Large intestine (tissue), 3 donors: Measurements from ENCODE around the gene RAB11FIP5. TPM values are rescaled to one million over a fixed set of nuclear protein-coding genes. Genes with fewer than 3 reads are reported as not detected.

Source experiments
- DNase-seq, 2 donors: peaks; one replicate each; pipeline versions ENCODE4 v3.0.0 to v3.0.0-alpha.2; 2013
- H3K27ac ChIP-seq: one replicate; pipeline ENCODE4 v1.5.1; 2013; ENCODE audit warnings: low read length
- H3K27me3 ChIP-seq: 2 replicates; pipeline ENCODE4 v1.6.1; 2013; ENCODE audit warnings: low read length; ENCODE audit not compliant: control insufficient read depth, insufficient read depth
- H3K36me3 ChIP-seq: 2 replicates; pipeline ENCODE4 v1.6.1; 2013; ENCODE audit warnings: low read length; ENCODE audit not compliant: control insufficient read depth, insufficient read depth
- H3K4me1 ChIP-seq: one replicate; pipeline ENCODE4 v1.6.1; 2013; ENCODE audit warnings: low read length; ENCODE audit not compliant: control insufficient read depth, insufficient read depth
- H3K4me3 ChIP-seq: one replicate; pipeline ENCODE4 v1.5.1; 2013; ENCODE audit warnings: low read length
- H3K9me3 ChIP-seq: one replicate; pipeline ENCODE4 v1.6.1; 2013; ENCODE audit warnings: mild to moderate bottlenecking, low read depth, low read length, moderate library complexity; ENCODE audit not compliant: control insufficient read depth
- WGBS: methylation state at CpG from one replicate; pipeline ENCODE4 v1.1.5; 2013; ENCODE audit warnings: low lambda C conversion rate; ENCODE audit not compliant: insufficient coverage; 5-methylcytosine and 5-hydroxymethylcytosine counted together
- polyA plus RNA-seq: library from polyadenylated mRNA; unstranded; fragments of 120-200 nt; gene quantifications from one replicate; pipeline ENCODE4 v1.2.1, GENCODE V29; 2013

The RAB11FIP5 gene
- polyA plus RNA-seq, 1 donor = 21.4 TPM

DNA sequence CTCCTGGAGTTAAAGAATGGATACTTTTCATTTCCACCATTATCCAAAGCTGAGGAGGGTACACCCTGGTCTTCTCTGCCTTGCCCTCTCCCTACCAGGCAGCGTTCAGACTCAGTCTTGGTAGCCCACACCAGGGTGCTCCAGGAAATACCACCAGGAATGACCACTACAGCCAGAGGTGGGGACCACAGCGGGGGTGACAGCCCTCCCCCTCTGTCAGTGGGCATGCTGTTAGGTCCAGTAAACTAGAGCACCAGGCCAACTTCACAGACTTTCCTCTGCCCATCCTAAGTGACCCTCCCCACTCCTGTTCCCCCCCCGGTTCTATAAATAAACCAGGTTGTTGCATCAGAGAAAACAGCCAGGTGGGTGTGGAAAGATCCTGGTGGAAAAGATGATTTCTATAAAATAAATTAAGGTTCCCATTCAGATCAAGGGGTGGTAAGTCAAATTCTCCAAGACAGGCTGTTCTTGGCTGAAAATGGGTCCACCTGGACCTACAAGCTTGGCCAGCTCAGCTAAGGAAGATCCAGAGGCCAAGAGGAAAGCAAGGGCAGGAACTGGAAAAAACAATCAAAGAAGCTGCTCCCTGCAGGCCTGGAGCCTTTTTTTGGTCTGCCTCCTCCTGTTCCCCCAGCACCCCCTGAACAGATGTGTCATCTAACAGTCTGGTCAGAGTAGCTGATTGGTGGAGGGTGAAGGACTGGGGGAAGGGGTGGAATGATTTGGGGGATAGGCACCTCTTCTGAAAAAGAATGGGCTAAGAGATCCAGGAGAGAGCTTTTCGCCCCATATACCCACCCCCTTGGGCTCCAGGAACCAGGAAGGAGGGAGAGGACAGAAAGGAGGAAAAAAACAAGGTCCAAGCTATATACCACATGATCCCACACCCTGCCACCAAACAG, 2.3 kb downstream of the RAB11FIP5 start:
- Histone ChIP-seq H3K27ac (no peak overlapping the region), H3K27me3 (no peaks in the 10 kb centered on the region), H3K9me3 (no peaks in the 10 kb centered on the region), H3K4me1 (peaks cover 14% of the 10 kb centered on the region), H3K4me3 (peak overlapping the region; percentile 76), H3K36me3 (no peaks in the 10 kb centered on the region)
- DNase-seq = peak in 1 of 2 donors; percentile 22
- no CpG with 5 or more reads among the region's 4 CpGs for WGBS

DNA sequence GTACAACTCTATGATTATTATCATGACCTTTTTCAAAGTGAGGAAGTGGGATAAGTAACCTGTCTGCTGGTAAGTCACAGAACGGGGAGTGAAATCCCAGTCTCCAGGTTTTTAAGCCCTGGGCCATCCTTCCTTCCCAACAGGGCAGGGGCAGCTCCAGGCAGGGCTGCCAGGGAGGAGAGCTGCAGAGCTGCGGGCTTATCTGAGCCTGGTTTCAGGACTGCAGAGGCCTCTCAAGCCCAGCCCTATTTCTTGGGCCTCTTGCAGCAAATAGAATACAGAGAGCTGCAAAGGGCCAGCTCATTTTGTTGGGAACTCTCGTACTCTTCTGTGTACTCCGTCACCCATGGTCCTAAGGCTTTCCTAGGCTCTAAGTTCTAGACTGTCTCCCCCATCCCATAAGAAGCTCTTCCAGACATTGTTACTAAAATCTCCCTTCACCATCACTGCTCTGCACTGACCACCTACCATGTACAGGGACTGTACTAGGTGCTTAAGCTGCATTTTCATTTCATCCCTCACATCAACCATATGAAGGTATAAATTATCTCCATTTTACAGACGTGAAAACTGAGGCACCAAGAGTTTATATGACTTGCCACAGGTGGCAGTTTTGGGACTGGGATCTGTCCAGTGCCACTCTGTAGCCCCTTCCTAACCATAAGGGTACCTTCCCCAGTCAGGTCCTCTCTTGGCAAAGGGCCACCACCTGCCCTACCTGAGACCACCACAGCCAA, 3.1 kb downstream of the RAB11FIP5 start:
- H3K36me3 ChIP-seq = no peaks in the 10 kb centered on the region
- no peak for DNase-seq
- H3K4me1 ChIP-seq = peaks cover 14% of the 10 kb centered on the region
- H3K9me3 ChIP-seq = no peaks in the 10 kb centered on the region
- no peak overlapping the region for H3K27ac ChIP-seq
- WGBS = no CpG with 5 or more reads among the region's 5 CpGs
- no peak overlapping the region for H3K4me3 ChIP-seq
- H3K27me3 ChIP-seq = no peaks in the 10 kb centered on the region

DNA sequence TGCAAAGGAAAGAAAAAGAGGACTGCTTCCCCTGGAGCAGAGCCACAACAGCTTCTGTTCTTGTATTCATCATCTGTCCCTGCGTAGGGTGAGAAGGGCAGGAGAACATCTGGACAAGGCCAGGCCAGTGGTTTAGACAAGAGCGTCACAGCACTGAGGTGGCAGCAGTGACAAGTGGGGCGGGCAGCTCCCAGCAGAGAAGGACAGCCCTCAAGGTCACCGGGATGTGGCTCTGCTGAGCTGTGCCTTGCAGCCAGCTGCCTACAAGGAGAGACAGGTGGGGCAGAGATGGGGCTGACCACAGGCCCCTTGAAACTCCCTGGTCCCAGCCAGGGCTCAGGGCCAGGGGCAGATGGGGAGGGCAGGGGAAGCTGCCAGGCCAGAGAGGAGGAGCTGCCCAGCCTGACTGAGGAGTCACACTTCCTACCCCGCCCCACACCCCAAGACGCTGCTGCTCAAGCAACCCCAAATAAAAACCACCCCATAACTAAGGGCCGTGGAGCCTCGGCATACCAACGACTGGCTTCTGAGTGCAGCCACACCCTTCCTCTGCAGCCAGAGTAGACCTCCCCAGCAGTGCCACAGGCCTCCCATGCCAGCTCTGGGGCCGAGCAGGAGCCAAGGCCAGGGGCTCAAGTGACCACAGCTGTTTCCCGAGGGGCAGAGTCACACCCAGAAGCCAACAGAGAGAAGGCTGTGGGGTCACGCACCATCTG, 5.4 kb downstream of the RAB11FIP5 start:
- H3K9me3 ChIP-seq = no peaks in the 10 kb centered on the region
- no peak overlapping the region for H3K27ac ChIP-seq
- 70% methylated on average over 2 of the region's 12 CpGs for WGBS
- H3K36me3 ChIP-seq = peaks cover 4% of the 10 kb centered on the region
- peaks cover 30% of the 10 kb centered on the region for H3K4me1 ChIP-seq
- no peaks in the 10 kb centered on the region for H3K27me3 ChIP-seq
- H3K4me3 ChIP-seq = no peak overlapping the region
- DNase-seq = no peak

DNA sequence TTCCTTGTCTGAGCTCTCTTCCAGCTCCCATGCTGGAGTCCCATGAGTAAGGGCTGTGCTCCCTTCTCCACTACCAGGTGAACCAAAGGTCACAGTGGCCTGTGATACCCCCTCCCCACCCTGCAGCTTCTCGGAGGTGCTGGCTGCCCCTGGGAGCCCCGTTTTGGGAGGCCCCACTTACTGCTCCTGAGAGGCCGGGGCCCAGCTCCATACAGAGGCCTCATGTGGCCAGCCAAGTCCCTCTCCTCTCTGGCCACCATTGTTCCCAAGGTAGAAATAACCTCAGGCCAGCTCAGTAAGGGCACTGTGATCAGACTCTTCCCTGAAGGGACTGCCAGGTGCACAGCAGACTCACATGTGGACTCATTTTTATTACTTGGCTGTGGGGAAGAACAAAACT, 6.0 kb downstream of the RAB11FIP5 start:
- H3K4me3 ChIP-seq = no peak overlapping the region
- no CpG with 5 or more reads among the region's 3 CpGs for WGBS
- DNase-seq = no peak
- no peaks in the 10 kb centered on the region for H3K27me3 ChIP-seq
- peaks cover 28% of the 10 kb centered on the region for H3K4me1 ChIP-seq
- peaks cover 4% of the 10 kb centered on the region for H3K36me3 ChIP-seq
- H3K27ac ChIP-seq = no peak overlapping the region
- H3K9me3 ChIP-seq = no peaks in the 10 kb centered on the region

DNA sequence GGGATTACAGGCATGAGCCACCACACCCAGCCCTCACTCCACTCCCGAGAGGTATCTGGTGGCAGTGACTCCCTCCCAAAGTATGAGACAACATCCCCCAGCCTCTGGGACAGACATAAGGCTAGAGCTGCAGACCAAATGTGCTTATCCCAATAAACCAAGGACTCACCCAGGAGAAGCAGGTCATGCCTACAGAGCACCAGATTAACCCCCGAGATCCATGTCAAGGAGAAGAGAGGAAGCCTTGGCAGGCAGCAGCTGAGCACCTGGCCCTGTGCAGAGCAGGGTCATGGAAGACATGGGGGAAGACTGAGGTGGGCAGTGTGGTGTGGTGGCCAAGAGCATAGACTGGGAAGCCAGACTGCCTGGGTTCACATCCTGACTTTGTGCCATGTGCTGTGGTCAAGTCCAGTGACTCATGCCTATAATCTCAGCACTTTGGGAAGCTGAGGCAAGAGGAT, 7.2 kb downstream of the RAB11FIP5 start:
- Histone ChIP-seq H3K9me3 (no peaks in the 10 kb centered on the region), H3K27me3 (no peaks in the 10 kb centered on the region), H3K36me3 (peaks cover 4% of the 10 kb centered on the region), H3K4me3 (no peak overlapping the region), H3K27ac (no peak overlapping the region), H3K4me1 (peaks cover 26% of the 10 kb centered on the region)
- no peak for DNase-seq
- no CpG with 5 or more reads among the region's 2 CpGs for WGBS

DNA sequence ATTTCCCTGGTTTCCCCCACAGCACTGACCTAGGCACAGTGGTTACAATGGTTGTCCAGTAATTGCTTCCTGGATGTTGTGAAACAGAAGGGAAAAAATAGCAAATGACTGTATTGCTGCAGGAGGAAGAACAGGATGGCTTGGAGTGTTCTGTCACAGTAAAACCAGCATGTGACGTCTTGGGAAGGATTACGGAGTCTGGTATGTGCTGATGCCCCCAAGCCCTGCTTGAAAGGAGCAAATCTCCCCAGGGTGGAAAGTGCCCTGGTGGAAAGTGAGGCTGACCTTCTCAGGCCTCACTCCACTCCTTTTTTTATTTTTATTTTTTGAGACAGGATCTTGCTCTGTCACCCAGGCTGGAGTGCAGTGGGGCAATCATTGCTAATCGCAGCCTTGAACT, 7.8 kb downstream of the RAB11FIP5 start:
- peaks cover 23% of the 10 kb centered on the region for H3K4me1 ChIP-seq
- no peaks in the 10 kb centered on the region for H3K9me3 ChIP-seq
- no CpG with 5 or more reads among the region's 3 CpGs for WGBS
- H3K27me3 ChIP-seq = no peaks in the 10 kb centered on the region
- no peak overlapping the region for H3K4me3 ChIP-seq
- peaks cover 4% of the 10 kb centered on the region for H3K36me3 ChIP-seq
- H3K27ac ChIP-seq = no peak overlapping the region
- no peak for DNase-seq

DNA sequence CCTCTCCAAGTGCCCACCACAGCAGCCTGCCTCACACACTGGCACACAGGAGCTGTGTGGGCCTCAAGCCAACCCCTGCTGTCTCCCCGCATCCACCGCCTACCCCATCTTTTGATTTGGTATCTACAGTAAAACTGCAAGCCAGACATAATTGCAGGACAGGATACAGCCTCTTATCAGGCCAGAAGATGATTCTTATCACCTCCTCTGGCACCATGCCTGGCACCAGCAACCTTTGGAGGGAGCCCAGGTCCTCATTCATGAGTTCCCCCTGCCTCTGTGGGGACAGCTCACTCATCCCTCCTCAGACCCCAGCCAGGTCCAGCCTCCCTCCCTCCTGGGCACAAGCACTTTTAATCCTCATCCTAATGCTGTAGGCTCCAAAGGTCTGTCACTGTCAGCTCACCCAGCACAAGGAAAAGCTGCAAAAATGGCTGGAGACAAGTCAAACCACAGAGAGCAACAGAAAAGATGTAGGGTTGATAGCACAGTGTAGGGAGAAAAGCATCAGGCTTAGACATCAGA, 9.7 kb downstream of the RAB11FIP5 start:
- DNase-seq = no peak
- Histone ChIP-seq H3K36me3 (peaks cover 4% of the 10 kb centered on the region), H3K9me3 (no peaks in the 10 kb centered on the region), H3K4me1 (peaks cover 18% of the 10 kb centered on the region), H3K27me3 (no peaks in the 10 kb centered on the region), H3K27ac (peak overlapping the region; percentile 43), H3K4me3 (no peak overlapping the region)
- no CpG with 5 or more reads among the region's 2 CpGs for WGBS

DNA sequence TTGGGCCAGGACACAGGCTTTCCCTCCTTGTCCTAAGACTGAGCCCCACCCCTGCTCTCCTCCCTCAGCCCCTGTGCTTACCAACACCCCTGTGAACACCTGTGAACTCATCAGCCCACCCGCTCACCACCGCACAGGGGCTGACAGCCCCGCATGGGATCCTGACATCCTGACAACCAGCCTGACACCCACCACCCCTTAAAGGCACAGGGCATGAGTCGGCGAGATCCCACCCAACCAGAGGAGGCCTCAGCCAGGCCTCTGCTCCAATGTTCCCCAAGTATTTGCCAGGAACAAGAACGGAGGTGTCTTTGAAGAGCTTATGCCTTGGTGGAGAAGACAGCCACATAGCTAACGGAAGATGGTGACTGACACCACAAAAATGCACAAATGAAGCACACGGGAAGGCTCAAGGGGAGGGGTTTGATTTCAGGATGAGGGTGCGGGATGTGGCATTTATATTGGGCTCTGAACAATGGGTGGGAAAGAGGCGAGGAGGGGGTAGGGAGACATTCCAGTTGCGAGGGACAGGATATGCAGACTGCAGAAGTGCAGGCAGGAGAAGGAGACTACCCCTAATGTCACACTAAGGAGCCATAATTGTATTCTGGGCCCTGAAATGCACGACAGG, 11.0 kb downstream of the RAB11FIP5 start:
- 80% methylated on average over 4 of the region's 12 CpGs for WGBS
- peaks cover 4% of the 10 kb centered on the region for H3K36me3 ChIP-seq
- H3K4me1 ChIP-seq = peaks cover 18% of the 10 kb centered on the region
- DNase-seq = no peak
- no peak overlapping the region for H3K4me3 ChIP-seq
- no peaks in the 10 kb centered on the region for H3K9me3 ChIP-seq
- no peak overlapping the region for H3K27ac ChIP-seq
- no peaks in the 10 kb centered on the region for H3K27me3 ChIP-seq

DNA sequence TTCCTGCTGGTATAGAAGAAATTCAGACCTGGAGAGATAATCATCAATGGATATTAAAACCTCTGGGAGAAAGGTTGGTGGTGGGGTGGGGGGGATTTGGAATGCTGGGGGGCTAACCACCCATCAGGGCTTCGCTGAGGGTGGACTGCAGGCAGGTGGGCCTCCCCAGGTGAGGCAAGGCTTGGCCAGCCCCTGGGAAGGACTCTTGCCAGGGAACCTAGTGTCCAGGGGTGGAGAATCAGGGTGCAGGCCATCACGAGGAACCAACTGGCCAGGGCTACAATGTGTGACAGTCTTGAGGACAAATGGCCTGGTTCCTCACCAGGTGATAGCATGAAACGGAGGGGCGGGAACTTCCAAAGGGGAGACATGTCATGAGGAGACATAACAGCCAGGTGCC, 11.8 kb downstream of the RAB11FIP5 start:
- no CpG with 5 or more reads among the region's 4 CpGs for WGBS
- no peak for DNase-seq
- no peaks in the 10 kb centered on the region for H3K27me3 ChIP-seq
- peaks cover 4% of the 10 kb centered on the region for H3K36me3 ChIP-seq
- no peak overlapping the region for H3K4me3 ChIP-seq
- peaks cover 18% of the 10 kb centered on the region for H3K4me1 ChIP-seq
- no peak overlapping the region for H3K27ac ChIP-seq
- no peaks in the 10 kb centered on the region for H3K9me3 ChIP-seq
